Inflammatory macrophage treated with lipopolysaccharide for 1 hour (primary cell): ENCODE results near the gene EEPD1.
A peak's percentile ranks its signal among the peaks of the same experiment; 100 is the strongest.

Experiments used
- DNase-seq, 2 donors: peaks; one replicate each; pipeline ENCODE4 v3.0.0-alpha.2; 2020 to 2022

EEPD1 gene

DNA sequence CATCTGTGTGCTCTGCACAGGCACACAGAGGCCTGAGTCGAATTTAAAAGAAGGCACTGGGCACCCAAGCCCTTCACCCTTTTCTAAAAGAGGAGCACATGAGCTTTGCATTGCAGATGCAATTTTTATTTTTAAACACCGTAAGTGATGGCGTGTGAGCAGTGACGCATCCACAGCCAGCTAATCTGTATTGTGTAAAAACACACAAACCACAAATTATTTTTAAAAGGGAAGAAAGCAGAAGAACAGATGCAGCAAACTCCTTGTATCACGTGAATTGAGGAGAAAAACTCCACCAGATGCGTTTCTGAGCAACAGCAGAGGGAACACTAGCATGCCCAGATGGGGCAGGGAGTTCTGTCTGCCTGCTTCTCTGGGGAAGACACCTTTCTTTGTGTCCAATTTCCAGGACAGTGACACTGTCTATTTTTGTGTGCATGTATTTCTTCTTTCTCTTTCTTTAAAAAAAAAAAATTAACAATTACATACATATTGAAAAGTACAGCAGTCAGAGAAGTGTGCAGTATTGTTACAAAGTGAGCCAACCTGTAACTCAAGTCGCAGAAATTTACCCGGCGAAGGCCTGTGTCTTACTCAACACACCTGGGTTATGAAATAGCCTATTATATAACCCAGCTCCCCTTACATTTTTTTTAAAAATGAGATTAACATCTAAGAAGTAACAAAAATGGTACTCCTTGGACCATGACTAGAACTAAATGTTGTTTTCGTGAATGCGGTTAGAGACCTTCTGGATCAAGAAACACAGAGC lies 39.2 kb downstream of the EEPD1 start:
- DNase-seq: peak; percentile 84 to 93

DNA sequence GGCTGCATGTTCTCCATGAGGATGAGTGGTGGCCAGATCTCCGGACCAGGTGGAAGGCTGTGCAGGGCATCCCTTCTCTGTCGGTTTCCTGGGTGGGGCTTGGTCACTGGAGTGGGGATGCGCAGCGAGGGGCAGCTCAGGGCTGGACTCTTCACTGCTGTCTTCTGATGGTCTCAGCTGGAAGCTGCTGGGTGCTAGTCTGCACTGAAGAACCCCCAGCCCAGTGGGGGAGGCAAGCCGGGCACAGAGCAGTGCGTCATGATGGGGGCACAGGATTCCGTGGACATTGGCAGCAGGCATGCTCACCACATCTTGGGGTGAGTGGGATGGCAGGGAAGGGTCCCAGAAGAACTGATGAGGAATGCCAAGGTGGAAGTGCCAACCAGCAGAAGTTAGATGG lies 39.8 kb downstream of the EEPD1 start:
- no peak for DNase-seq

- no peak for DNase-seq
These were observed 45.8 kb downstream of the EEPD1 start for GRCh38 chr7:36198854-36199266.

DNA sequence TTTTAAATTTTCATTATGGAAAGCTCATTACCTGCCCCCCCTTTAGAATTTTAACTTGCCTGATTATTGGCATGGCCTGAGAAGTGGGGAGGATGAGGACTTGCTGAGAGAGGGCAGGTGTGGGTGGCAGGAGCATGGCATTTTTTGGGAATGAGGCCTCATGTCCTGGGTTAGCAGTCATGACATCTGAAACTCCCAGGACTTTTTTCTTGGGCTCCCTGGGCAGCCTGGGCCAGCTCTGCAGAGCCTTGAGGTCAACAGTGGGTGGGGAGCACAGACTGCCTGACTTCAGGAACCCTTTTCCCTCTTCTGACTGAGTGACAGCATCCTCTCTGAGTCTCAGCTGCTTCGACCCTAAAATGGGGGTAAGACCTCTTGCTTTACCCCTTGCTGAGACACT lies 46.3 kb downstream of the EEPD1 start:
- no peak for DNase-seq

GRCh38 chr7:36201122-36201723 lies 48.2 kb downstream of the EEPD1 start:
- no peak for DNase-seq

- no peak for DNase-seq
These were observed 49.3 kb downstream of the EEPD1 start for GRCh38 chr7:36202398-36202797.

DNA sequence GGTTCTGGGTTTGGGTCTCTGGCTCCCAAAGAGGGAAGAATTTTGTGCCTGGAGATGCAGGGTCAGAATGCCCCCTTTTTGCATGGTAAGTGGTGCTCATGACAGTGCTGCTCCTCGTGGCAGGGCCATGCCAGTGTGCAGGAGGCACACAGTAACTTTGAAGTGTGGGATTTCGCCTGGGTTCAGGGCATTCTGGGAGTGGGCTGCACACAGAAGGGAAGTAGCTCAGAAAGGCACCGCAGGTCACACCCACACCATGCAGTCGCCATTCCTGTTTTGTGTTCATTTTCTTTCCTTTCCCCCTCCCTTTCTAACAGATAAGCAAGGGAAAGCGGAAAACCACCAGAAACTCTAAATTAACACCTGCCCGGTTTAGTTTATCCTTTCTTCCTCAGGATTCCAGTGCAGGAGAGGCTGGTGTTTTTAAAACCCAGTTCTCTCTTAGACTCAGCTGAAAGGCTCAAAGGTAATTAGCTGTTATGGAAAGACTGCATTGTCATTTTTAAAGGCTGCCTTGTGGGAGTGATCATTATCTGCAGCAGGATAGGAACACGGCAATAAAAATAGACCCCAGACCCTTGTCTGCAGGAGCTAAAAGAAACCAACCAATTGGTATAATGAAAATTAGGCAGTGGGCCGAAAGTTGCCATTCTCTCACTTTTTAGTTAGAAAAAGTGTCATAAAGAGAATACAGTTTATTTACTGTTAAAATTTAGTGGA lies 50.2 kb downstream of the EEPD1 start:
- no peak for DNase-seq

DNA sequence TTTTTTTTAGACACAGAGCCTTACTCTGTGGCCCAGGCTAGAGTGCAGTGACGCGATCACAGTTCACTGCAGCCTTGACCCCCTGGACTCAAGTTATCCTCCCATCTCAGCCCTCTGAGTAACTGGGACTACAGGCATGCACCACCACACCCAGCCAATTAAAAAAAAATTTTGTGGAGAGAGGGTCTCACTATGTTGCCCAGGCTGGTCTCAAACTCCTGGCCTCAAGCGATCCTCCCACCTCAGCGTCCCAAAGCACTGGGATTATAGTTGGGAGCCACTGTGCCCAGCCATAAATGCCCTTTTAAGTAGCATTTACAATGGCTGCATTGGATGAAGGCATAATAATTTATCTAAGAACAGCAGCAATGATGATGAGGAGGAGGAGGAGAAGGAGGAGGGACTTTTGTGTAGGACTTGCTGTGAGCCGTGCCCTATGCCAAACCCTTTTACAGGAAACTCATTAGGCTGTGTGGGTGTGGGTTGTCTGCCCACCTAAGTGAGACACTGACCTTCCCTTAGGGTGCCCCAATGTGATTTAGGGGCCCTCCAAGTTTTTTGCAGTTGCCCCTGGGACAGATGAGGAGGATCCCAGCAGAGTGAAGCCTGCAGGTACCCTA lies 51.1 kb downstream of the EEPD1 start:
- DNase-seq: no peak

DNA sequence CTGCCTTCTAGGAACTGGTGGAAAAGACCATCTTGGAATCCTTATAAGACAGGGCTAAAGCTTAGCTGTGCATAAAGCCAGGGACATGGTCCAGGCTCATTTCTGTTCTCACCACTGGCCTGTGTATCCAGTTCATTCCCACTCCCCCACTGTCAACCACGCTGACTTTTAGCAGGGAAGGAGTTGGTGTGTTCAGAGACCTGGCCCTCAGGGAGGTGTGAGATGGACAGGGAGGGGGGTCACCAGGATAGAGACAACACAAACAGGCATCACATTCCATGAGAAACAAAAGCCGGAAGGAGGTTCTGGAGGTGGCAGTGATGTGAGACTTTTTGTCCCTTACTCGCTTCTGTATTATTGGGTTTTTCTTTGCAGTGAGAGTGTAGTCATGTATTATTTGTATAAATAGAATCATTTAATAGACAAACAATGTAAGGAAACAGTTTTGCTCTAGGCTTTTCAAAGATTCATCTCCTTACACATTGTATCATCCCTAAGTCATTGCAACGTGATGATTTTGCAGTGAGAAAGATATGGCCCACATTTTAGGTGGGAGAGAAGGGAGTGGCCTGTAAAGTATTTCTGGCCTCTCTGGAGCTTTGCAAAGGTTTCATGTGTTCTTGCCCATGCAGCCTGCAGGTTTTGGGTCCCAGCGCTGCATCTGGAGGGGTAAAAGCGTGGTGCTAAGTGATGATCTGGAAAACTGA lies 52.0 kb downstream of the EEPD1 start:
- no peak for DNase-seq

DNA sequence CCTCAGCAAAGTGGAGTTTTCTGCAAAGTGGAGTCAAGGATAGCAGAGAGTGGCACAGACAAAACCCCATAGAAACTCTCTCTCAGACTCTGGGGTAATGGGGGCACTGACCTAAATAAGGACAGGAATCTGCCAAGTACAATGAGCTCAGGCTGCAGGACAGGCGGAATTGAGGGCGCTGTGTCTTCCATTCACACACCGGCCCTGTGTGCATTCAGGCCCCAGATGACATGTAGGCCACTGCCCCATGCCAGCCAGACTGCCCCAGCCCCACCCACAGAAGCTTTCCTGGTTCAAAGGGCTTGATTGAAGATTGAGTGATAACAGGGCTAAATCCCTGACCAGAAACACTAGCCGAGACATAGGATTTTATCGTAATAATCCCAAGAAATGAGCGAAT lies 52.7 kb downstream of the EEPD1 start:
- DNase-seq: no peak

GRCh38 chr7:36207451-36208291 lies 54.6 kb downstream of the EEPD1 start:
- peak in 1 of 2 donors; percentile 16 for DNase-seq

DNA sequence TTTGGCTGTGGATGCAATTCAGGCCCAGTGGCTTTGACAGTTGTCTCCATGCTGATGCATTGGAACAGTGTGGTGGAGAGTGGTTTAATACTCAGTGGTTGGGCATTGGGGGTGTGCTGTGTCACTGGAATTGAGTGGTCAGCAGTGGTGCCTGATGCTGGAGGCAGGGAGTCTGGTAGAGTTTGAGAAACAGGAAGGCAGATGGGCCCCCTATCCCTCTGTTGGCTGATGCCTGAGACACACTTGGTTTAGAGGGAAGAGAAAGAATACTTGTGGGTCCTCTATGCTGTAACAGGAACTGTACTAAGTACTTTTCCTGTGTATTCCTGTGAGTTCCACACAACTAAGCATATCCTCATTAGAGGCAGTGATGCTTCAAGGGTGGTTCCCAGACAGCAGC lies 55.4 kb downstream of the EEPD1 start:
- no peak for DNase-seq

GRCh38 chr7:36208997-36209813 lies 56.2 kb downstream of the EEPD1 start:
- no peak for DNase-seq

DNA sequence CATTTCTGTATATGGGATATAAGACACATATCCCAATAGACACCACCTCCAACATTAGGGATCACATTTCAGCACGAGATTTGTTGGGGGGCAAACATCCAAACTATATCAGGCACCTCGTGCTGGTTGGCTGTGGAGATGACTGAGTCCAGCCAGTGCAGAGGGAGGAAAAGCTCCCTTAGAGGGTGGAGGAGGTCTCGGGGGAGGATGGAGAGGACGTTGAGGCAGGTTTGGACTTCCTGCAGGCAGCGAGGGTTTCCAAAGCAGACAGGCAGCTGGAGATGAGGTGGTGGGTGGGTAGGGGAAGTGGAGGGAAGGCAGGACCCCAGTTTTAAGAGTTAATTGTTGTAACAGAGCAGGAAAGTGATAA lies 56.7 kb downstream of the EEPD1 start:
- no peak for DNase-seq

GRCh38 chr7:36210291-36210922 lies 57.4 kb downstream of the EEPD1 start:
- no peak for DNase-seq

DNA sequence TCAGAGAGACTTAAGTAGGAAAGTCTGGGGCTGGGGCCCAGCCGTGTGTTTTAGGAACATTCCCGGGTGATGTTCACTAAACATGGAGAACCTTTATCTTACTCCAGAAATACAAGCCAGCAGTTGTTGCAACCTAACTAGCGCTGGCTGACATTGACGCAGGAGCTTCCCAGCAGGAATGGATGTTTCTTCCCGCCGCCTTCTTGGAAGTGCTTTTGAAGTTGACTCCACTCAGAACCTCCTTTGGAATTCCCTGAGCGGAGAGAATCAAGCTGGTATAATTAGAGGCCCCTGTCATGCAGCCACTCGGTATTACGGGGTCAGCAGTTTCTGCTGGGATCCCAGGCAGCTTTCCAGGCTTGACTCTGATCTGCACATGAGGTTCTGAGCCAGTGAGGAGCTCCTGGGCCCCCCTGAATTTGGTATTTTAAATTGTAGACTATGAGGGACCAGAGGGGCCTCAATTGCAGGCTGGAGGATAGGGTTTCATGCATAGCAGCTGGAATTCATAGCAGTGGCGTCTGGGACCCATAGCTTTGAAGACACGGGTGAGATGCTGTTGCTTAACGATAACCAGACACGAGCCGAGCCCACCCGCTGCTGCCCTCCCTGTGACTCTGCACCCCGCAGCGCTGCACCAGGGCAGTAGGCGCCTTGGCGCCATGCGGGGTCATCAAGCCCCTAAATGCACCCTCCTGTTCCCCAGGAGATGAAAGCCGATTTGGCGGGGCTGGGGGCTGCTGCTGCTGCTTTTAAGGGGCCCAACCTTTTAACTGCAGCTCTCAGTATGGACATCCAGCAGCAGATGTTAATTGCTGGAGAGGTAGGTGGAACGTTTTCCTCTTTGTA lies 61.8 kb downstream of the EEPD1 start:
- no peak for DNase-seq

GRCh38 chr7:36215457-36215765 lies 62.4 kb downstream of the EEPD1 start:
- DNase-seq: no peak

DNA sequence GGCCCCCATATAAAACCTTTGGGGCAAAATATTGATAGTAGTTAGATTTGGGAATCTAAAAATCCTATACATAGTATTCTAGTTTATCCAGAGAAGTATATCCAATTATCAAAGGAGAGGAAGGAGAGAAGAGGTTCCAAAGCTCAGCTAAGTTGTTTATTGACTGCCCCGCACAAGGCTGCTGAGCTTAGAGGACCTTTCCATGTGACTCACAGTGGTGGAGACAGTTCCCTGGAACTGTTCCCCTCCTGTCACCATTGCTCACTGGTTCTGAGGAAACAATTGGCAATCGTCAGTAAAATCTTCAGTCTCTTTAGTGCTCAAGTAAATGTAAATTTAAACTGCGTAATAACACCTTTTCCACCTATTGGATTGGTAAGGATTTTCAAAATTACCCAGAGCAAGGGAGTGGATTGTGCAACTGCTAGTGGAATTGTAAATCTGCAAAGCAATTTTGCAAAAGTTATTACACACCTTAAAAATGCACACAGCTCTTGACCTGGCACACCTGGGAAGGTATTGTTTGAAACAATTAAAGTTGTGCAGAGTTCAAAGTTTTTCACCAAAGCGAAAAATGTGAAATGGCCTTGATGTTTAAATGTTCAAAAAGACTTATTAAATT lies 63.1 kb downstream of the EEPD1 start:
- peak; percentile 18 to 49 for DNase-seq

DNA sequence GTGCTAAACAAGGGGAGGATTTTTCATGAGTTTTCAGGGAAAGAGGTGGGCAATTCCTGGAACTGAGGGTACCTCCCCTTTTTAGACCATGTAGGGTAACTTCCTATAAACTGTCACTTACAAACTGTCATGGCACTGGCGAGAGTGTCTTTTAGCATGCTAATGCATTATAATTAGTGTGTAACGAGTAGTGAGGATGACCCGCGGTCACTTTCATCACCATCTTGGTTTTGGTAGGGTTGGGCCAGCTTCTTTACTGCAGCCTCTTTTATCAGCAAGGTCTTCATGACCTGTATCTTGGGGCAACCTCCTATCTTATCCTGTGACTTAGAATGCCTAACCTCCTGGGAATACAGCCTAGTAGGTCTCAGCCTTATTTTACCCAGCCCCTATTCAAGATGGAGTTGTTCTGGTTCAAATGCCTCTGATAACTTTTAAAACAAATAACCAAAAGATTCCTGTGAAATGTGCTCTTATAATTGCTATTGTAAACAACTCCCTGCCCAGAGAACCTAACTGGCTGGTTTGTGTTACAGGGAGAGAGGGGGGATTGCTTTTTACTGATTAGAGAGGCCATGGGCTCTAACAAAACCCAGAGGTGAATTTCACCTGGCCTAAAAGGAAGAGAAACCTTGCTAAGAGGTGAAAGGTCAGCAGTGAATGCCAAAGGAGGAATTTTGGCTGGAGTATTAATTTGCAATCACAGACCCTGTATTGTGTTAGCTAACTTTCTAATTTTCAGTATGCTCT lies 64.3 kb downstream of the EEPD1 start:
- peak in 1 of 2 donors; percentile 22 for DNase-seq
